GM12878 (cell line): ENCODE data around the gene CARD11. TPM values are rescaled to one million over a fixed set of nuclear protein-coding genes. Genes with fewer than 3 reads are reported as not detected.

Source experiments
- ASH2L ChIP-seq: fragments of 300-600, 200-600 bp; sonication (generic); IDR thresholded peaks from 2 replicates; pipeline ENCODE4 v1.6.1; 2017; ENCODE audit warnings: low read depth, mild to moderate bottlenecking, borderline replicate concordance
- ATF2 ChIP-seq: IDR thresholded peaks from 2 replicates; pipeline ENCODE4 v1.6.1; 2012; ENCODE audit warnings: low read length, inconsistent platforms
- BMI1 ChIP-seq: fragments of 450-650 bp; IDR thresholded peaks from 2 replicates; pipeline ENCODE4 v1.6.1; 2016; ENCODE audit warnings: mild to moderate bottlenecking, moderate library complexity, borderline replicate concordance
- CBX3 ChIP-seq: fragments of 200-600 bp; sonication (generic); IDR thresholded peaks from 2 replicates; pipeline ENCODE4 v1.6.1; 2016; ENCODE audit warnings: low read depth, borderline replicate concordance
- CBX5 ChIP-seq: sonication (generic); IDR thresholded peaks from 2 replicates; pipeline ENCODE4 v1.6.1; 2016; ENCODE audit warnings: low read depth, moderate library complexity, mild to moderate bottlenecking, inconsistent platforms
- CREM ChIP-seq: IDR thresholded peaks from 2 replicates; pipeline ENCODE4 v1.6.1; 2014; ENCODE audit warnings: antibody characterized with exemption, low read depth
- DPF2 ChIP-seq: fragments of 450-650 bp; IDR thresholded peaks from 2 replicates; pipeline ENCODE4 v1.6.1; 2017; ENCODE audit warnings: mild to moderate bottlenecking
- HDAC6 ChIP-seq: fragments of 200-600 bp; sonication (generic); IDR thresholded peaks from one replicate; pipeline ENCODE4 v1.8.0; 2017; ENCODE audit warnings: antibody characterized with exemption; ENCODE audit not compliant: unreplicated experiment
- IKZF1 ChIP-seq: fragments of 450-650 bp; conservative IDR thresholded peaks from 2 replicates; pipeline ENCODE4 v1.6.1; 2017; ENCODE audit warnings: antibody characterized with exemption, mild to moderate bottlenecking
- KAT2A ChIP-seq: conservative IDR thresholded peaks from 2 replicates; pipeline ENCODE4 v1.6.1; 2011; ENCODE audit warnings: low read depth, low read length; ENCODE audit not compliant: control insufficient read depth
- NFXL1 ChIP-seq: fragments of 450-650 bp; IDR thresholded peaks from 2 replicates; pipeline ENCODE4 v1.6.1; 2017; ENCODE audit warnings: antibody characterized with exemption, mild to moderate bottlenecking, borderline replicate concordance
- PAX5 ChIP-seq: IDR thresholded peaks from 2 replicates; pipeline ENCODE4 v1.6.1; 2011; ENCODE audit warnings: low read depth, low read length, borderline replicate concordance
- PML ChIP-seq: IDR thresholded peaks from 2 replicates; pipeline ENCODE4 v1.6.1; 2012; ENCODE audit warnings: low read length, inconsistent platforms
- POLR2A ChIP-seq: IDR thresholded peaks from 2 replicates; pipeline ENCODE4 v1.6.1; 2011; ENCODE audit warnings: low read depth, mild to moderate bottlenecking, low read length
- POU2F2 ChIP-seq: IDR thresholded peaks from 3 replicates; pipeline ENCODE4 v1.6.1; 2011; ENCODE audit warnings: low read depth, mild to moderate bottlenecking, low read length, borderline replicate concordance
- RCOR1 ChIP-seq: conservative IDR thresholded peaks from 2 replicates; pipeline ENCODE4 v1.6.1; 2012; ENCODE audit warnings: low read depth, low read length, improper control_type of control experiment
- RELA ChIP-seq: fragments of 450-650 bp; IDR thresholded peaks from 2 replicates; pipeline ENCODE4 v1.8.0; 2014; ENCODE audit warnings: borderline replicate concordance; ENCODE audit not compliant: partially characterized antibody
- RUNX3 ChIP-seq: IDR thresholded peaks from 2 replicates; pipeline ENCODE4 v1.6.1; 2012; ENCODE audit warnings: low read length, inconsistent platforms
- SIX5 ChIP-seq: IDR thresholded peaks from 2 replicates; pipeline ENCODE4 v1.6.1; 2011; ENCODE audit warnings: mild to moderate bottlenecking, low read depth, low read length, moderate library complexity; ENCODE audit not compliant: severe bottlenecking
- SMAD5 ChIP-seq: IDR thresholded peaks from 2 replicates; pipeline ENCODE4 v1.6.1; 2016; ENCODE audit warnings: antibody characterized with exemption, low read depth
- SREBF2 ChIP-seq: IDR thresholded peaks from 2 replicates; pipeline ENCODE4 v1.6.1; 2012; ENCODE audit warnings: mild to moderate bottlenecking, low read length
- TAF1 ChIP-seq: IDR thresholded peaks from 2 replicates; pipeline ENCODE4 v1.6.1; 2011; ENCODE audit warnings: mild to moderate bottlenecking, low read depth, low read length, borderline replicate concordance
- ZBTB33 ChIP-seq: fragments of 450-650 bp; IDR thresholded peaks from 2 replicates; pipeline ENCODE4 v1.6.1; 2017; ENCODE audit warnings: mild to moderate bottlenecking
- ZNF622 ChIP-seq: fragments of 450-650 bp; IDR thresholded peaks from 2 replicates; pipeline ENCODE4 v1.6.1; 2017; ENCODE audit warnings: mild to moderate bottlenecking, inconsistent platforms
- ZSCAN29 ChIP-seq: fragments of 450-650 bp; IDR thresholded peaks from 2 replicates; pipeline ENCODE4 v1.6.1; 2017; ENCODE audit warnings: mild to moderate bottlenecking, moderate library complexity
- polyA plus RNA-seq, 11 experiments: library from polyadenylated mRNA; depleted of rRNA in 4 of 11; unstranded in 6 of 11; stranded (reverse) in 5 of 11; fragments of >200 nt; fragmentation: Nextera tagmentation in 4 of 11; fragmentation: Illumina TruSeq in 1 of 11; extraction: Ambion mirVana in 4 of 11; extraction: Trizol in 1 of 11; gene quantifications; 1 replicate in 1 of 11; 2 replicates in 10 of 11; pipeline versions ENCODE4 v1.2.1 to v1.2.3, GENCODE V29; 2011 to 2016; ENCODE audit warnings: inconsistent platforms in 2 of 11, missing spikeins in 2 of 11, low read depth in 1 of 11
- total RNA-seq, 4 experiments: library from RNA; depleted of rRNA in 3 of 4; stranded (reverse); fragments of >200 nt in 3 of 4; fragmentation: Illumina TruSeq in 1 of 4; extraction: Trizol in 1 of 4; gene quantifications; 2 replicates each; pipeline versions ENCODE4 v1.2.1 to v1.2.3, GENCODE V29; 2013 to 2021
- TF ChIP-seq, protein P1 (sequence below): IDR thresholded peaks from 2 replicates; pipeline ENCODE4 v1.6.1; 2012; ENCODE audit warnings: low read depth, low read length, improper control_type of control experiment
- TF ChIP-seq, protein P2 (sequence below): fragments of 450-650 bp; IDR thresholded peaks from 2 replicates; pipeline ENCODE4 v1.6.1; 2017; ENCODE audit warnings: antibody characterized with exemption, mild to moderate bottlenecking, moderate library complexity

CARD11 gene
- total and polyA plus RNA-seq, 10 of the 15 experiments (the other 5 are each of a cell fraction or from before 2014, with no cell fraction given): 0.27 to 72.0 (median 28.4) TPM

GRCh38 chr7:2863461-2864066, 180.1 kb downstream of the CARD11 start (continued):
- TF ChIP-seq ATF2 (no peak; the same call in 1 of the 2 replicates), PAX5 (peak; percentile 84), PML (0 out of 2 replicates have a peak, but pooled peaks have one; percentile 38), IKZF1 (peak; percentile 94), NFXL1 (no peak), POU2F2 (peak; percentile 87), POLR2A (peak; percentile 91), RCOR1 (0 out of 2 replicates have a peak, but pooled peaks have one; percentile 78), RUNX3 (peak; percentile 92), HDAC6 (no peak), TAF1 (peak; percentile 70; the same call in 1 of the 2 replicates), ZNF622 (no peak), CBX5 (0 out of 2 replicates have a peak, but pooled peaks have one; percentile 54), SIX5 (no peak), CBX3 (no peak), RELA (no peak), SREBF2 (no peak), BMI1 (no peak; the same call in 1 of the 2 replicates), ZBTB33 (no peak), KAT2A (no peak), DPF2 (0 out of 2 replicates have a peak, but pooled peaks have one; percentile 57), SMAD5 (no peak), ZSCAN29 (no peak), ASH2L (no peak), CREM (peak; percentile 69; the same call in 1 of the 2 replicates)
- TF ChIP-seq, protein P1, sequence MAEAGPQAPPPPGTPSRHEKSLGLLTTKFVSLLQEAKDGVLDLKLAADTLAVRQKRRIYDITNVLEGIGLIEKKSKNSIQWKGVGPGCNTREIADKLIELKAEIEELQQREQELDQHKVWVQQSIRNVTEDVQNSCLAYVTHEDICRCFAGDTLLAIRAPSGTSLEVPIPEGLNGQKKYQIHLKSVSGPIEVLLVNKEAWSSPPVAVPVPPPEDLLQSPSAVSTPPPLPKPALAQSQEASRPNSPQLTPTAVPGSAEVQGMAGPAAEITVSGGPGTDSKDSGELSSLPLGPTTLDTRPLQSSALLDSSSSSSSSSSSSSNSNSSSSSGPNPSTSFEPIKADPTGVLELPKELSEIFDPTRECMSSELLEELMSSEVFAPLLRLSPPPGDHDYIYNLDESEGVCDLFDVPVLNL: no peak
- TF ChIP-seq, protein P2, sequence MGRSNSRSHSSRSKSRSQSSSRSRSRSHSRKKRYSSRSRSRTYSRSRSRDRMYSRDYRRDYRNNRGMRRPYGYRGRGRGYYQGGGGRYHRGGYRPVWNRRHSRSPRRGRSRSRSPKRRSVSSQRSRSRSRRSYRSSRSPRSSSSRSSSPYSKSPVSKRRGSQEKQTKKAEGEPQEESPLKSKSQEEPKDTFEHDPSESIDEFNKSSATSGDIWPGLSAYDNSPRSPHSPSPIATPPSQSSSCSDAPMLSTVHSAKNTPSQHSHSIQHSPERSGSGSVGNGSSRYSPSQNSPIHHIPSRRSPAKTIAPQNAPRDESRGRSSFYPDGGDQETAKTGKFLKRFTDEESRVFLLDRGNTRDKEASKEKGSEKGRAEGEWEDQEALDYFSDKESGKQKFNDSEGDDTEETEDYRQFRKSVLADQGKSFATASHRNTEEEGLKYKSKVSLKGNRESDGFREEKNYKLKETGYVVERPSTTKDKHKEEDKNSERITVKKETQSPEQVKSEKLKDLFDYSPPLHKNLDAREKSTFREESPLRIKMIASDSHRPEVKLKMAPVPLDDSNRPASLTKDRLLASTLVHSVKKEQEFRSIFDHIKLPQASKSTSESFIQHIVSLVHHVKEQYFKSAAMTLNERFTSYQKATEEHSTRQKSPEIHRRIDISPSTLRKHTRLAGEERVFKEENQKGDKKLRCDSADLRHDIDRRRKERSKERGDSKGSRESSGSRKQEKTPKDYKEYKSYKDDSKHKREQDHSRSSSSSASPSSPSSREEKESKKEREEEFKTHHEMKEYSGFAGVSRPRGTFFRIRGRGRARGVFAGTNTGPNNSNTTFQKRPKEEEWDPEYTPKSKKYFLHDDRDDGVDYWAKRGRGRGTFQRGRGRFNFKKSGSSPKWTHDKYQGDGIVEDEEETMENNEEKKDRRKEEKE: no peak
